Epidermal melanocyte (primary cell): ENCODE results near the gene LY6G6C.
"Not testable (repeated sequence)": the region's sequence is repeated elsewhere in the genome, so short reads cannot be mapped to it uniquely, and the experiment has no call there.

Source experiments
- DNase-seq: peaks from one replicate; pipeline ENCODE4 v3.0.0; 2011; ENCODE audit warnings: low spot score; ENCODE audit not compliant: insufficient read length

The LY6G6C gene

GRCh38 chr6:31727034-31727716, 5.6 kb upstream of the LY6G6C start:
- DNase-seq: no peak

- DNase-seq: no peak
These were observed 4.2 kb upstream of the LY6G6C start for GRCh38 chr6:31725502-31726350.

- no peak for DNase-seq
These were observed 2.6 kb upstream of the LY6G6C start for GRCh38 chr6:31723980-31724691.

GRCh38 chr6:31723245-31723979, 1.9 kb upstream of the LY6G6C start, which contains the start of gene MPIG6B:
MPIG6B (plus strand) TSS chr6:31723373; CDS start chr6:31723384, 11 bp downstream.
- no peak for DNase-seq

- no peak for DNase-seq
These were observed 627 bp upstream of the LY6G6C start for GRCh38 chr6:31722173-31722572.

DNA sequence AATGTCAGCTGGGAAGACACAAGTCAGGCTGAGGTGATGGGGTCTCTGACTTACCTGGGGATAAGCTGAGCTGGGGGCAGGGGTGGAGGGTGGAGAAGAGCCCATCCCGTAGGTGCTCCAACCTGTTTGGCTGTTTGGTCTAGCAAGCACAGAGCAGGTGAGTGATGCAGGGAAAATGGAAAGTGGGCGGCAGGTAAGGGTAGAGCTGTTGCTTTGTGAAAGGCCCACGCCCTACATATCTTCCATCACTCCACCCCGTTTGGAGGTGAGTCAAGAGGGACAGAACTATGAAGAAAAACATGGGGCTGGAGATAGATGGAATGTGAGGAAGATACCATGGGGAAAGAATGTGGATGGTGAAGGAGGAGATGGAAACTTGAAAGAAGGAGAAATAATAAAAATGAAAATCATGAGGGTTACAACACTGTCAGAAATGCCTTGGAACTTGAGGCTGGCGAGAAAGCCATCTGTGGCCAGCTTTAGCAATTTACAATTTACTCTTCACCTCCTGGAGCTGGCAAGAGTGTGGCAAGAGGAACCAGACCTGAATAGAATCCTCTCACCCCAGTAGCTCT, 1.3 kb downstream of the LY6G6C start:
- DNase-seq: no peak

- DNase-seq: no peak
These were observed 2.5 kb downstream of the LY6G6C start for GRCh38 chr6:31719001-31719400.

DNA sequence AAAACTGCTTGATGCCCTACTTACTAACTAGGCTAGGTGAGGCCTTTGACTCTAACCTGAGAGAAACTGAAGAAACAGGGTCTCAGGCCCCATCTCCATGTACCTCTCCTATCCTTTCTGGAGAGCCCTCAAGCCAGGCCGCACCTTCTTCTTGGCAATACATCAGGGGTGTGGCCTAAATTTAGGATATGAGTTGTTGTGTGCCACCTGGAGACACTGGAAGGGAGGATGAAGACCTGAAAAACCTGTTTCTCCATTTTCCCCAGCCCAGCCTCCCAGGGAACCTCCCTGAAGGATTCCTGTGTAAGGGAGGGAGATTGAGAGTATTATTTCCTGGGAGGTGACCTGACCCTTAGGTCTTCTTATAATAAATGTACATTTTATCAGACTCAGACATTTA, 3.3 kb downstream of the LY6G6C start:
- no peak for DNase-seq

GRCh38 chr6:31717499-31718222, 3.9 kb downstream of the LY6G6C start:
- DNase-seq: no peak

GRCh38 chr6:31715022-31715958, 6.3 kb downstream of the LY6G6C start, which contains the start of gene LY6G6D:
LY6G6D (plus strand) TSS chr6:31715348; CDS start chr6:31715356, 8 bp downstream.
- DNase-seq: no peak

DNA sequence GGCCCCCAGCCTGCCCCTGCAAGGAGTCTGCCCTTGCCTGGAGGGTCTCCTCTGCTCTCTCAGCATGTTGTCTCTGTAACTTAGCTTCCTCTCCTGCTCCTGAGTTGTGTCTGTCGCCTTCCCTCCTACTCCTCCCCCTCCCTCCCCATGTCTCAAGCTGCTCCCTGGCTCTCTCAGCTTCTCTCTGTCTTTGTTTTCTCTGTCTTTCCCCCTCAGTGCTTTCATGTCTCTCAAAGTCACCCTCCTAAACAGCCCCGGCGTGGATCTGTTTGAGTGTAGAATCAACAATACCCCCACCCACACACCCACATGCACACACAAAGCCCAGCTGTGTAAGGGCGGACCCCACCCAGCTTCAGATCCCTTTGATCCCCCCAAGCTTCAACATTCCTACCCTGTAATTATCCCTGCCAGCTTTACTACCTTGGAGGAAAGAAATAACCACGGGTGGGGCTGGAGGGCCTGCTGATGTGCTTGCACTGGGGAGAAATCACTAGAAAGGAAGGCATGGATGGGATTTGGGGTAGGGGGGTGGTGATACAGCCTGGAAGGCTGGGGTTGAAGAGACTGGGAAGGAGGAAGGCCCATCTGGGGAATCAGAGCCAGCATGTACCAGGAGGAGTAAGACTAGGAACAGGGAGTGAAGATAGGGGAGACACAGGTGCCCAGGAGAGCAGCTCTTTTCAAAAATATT, 7.4 kb downstream of the LY6G6C start:
- no peak for DNase-seq

DNA sequence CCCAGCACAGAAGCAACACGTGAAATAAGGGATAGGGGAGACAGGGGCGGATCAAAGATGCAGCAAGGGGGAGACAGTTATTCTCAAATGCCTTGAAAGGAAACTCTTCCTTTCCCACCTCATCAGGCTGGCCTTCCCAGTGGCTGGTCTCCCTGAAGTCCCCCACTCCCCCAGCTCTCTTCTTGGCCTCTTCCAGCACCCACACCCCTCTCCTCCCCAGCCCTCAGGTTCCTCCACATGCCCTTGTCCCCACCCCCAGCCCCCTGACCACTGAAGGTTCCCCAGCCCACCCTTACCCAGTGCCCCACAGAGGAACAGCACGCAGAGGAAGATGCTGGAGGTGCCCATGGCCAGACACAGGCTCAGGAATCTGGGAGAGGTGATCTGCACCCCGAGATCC, 8.1 kb downstream of the LY6G6C start:
- no peak for DNase-seq

- no peak for DNase-seq
These were observed 9.2 kb downstream of the LY6G6C start for GRCh38 chr6:31712296-31712695.

GRCh38 chr6:31711233-31711632, 10.3 kb downstream of the LY6G6C start:
- DNase-seq: no peak

GRCh38 chr6:31710523-31711219, 10.9 kb downstream of the LY6G6C start:
- no peak for DNase-seq

- DNase-seq: not testable (repeated sequence)
These were observed 12.4 kb downstream of the LY6G6C start for GRCh38 chr6:31709157-31709556.

DNA sequence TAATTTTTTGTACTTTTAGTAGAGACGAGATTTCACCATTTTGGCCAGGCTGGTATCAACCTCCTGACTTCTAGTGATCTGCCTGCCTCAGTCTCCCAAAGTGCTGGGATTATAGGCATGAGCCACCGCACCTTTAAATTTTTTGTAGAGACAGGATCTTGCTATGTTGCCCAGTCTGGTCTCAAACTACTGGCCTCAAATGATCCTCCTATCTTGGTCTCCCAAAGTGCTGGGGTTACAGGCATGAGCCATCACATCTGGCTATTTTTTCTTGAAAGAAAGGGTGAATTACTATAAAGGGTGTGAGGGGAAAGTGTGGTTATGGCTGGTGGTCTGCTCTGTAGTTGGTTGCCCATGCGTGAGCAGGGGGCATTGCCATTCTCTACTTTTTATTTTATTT, 13.3 kb downstream of the LY6G6C start:
- DNase-seq: no peak

DNA sequence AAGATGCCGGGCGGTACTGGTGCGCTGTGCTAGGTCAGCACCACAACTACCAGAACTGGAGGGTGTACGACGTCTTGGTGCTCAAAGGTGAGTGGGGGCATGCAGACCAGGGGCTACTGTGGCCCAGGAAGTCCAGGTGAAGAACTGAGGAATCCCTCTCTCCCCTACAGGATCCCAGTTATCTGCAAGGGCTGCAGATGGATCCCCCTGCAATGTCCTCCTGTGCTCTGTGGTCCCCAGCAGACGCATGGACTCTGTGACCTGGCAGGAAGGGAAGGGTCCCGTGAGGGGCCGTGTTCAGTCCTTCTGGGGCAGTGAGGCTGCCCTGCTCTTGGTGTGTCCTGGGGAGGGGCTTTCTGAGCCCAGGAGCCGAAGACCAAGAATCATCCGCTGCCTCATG, 13.8 kb downstream of the LY6G6C start:
- DNase-seq: no peak
